CD4-positive, alpha-beta T cell treated with Interleukin-21 for 1 hour (primary cell): ENCODE results near the gene CNST.
"Not testable (repeated sequence)": the region's sequence is repeated elsewhere in the genome, so short reads cannot be mapped to it uniquely, and the experiment has no call there.

Experiments used
- DNase-seq: peaks from one replicate; pipeline ENCODE4 v3.0.0-alpha.2; 2020

Gene CNST

DNA sequence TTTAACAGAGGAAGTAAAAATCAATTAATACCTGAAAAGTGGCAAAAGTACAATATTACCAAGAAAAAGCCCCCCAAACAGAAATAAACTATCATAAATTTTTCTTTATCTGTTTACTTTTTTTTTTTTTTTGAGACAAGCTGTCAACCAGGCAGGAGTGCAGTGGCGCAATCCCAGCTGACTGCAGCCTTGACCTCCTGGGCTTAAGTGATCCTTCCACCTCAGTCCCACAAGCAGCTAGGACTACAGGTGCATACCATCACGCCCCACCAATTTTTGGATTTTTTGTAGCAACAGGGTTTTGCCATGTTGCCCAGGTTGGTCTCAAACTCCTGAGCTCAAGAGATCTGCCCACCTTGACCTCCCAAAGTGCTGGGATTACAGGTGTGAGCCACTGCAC lies 8.2 kb upstream of the CNST start:
- no peak for DNase-seq

DNA sequence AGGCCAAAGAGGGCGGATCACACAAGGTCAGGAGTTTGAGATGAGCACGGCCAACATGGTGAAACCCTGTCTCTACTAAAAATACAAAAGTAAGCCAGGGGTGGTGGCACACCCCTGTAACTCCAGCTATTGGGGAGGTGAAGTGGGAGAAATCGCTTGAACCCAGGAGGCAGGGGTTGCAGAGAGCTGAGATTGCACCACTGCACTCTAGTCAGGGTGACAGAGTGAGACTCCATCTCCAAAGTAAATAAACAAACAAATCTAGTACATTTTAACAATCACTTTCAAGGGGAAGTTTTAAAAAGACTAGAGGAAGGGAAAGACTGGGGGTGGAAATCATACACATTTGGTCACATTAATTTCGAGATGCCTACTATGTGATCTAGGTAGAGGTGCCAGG lies 6.9 kb upstream of the CNST start:
- DNase-seq: no peak

DNA sequence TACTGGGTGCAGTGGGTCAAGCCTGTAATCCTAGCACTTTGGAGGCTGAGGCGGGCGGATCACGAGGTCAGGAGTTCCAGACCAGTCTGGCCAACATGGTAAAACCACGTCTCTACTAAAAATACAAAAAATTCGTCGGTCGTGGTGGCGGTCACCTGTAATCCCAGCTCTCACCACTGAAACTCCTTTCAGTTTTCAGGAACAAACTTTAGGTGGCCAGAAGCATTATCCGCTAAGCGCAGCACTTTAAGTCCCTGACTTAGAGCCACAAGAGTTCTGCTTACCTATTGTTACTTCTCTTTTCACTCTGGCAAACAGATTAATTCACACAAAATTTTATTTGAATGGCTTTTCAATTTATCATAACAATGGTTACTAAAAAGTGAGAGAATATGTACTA lies 5.4 kb upstream of the CNST start:
- DNase-seq: not testable (repeated sequence)

DNA sequence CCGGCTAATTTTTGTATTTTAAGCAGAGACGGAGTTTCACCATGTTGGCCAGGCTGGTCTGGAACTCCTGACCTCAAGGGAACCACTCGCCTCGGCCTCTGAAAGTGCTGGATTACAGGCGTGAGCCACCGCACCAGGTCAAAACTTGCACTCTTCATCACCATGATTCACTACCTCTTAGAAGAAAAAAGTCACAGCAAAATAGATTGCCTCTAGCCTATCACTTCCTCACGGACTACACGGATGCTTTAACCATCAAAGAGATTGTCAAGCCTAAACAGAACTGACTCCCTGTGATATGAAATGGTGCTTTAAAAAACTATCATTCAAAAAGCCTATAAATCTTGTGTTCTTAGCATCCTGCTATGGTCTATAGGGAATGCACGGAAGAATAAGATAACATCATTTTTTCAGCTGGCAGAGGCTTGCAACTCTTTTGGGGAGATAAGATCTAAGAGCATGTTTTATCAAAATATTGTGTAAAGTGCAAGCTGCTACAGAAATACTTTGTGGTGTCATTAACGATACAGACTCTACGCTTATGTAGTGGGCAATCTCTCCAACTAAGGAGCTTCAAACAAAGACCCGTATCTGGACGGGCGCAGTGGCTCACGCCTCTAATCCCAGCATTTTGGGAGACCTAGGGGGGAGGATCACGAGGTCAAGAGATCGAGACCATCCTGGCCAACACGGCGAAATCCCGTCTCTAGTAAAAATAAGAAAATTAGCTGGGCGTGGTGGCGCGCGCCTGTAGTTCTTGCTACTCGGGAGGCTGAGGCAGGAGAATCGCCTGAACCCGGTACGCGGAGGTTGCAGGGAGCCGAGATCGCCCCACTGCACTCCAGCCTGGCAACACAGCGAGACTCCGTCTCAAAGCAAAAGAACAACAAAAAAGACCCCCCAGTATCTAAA lies 1.2 kb upstream of the CNST start:
- no peak for DNase-seq

DNA sequence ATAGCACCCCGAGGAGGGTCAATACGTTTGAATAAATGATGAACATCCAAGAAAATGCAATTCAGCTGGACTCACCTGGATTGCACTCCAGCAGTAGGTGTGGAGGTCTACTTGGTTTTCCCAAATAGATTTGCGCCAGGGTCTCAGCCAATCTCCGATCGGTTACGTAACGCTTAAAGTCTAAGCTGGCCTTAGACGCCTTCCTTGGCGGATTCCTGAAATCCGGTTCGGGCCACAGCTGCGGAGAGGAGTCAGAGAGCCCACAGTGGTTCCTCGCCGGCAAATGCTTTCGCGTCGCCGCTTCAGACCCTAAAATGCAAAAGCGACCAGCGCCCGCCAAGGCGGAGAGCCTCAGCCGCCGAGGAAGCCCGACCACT lies 517 bp upstream of the CNST start:
- DNase-seq: no peak

DNA sequence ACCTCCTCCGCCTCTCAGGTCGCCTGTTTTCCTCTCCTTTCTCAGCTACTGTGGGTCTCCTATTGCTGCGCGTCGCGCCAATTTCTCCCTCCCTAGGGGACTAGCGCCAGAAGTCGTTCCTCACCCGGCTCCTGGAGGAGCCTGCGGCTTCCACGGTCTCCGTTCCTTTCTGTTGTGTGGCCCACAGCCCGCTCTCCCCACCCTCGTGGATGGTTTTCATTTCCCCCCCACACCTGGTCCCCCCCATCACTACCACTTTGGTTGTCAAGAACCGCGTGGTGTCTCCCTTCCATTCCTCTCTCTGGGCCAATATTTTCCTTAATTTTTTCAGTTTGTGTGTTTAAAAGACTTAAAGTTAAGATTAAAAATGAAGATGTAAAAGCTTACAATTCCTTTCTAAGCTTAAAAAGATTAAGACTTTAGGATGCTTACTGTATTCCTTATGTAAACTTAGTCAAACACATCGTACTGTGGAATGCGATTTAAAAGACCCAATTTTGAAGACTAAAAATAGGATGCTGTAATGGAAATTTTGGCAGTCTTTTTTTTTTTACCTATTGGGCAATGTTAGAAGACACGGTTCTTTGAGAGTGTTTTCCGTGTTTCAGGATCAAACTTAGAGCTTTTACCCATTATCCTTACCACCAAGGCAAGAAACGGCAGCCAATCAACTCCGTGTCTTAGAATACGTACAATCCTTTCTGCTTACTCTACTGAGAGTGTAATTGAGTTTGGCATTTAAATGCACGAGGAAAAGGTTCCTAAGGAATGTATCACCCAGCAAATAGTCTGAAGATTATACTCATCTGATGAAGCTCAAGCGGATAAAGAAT lies 773 bp downstream of the CNST start:
- no peak for DNase-seq

DNA sequence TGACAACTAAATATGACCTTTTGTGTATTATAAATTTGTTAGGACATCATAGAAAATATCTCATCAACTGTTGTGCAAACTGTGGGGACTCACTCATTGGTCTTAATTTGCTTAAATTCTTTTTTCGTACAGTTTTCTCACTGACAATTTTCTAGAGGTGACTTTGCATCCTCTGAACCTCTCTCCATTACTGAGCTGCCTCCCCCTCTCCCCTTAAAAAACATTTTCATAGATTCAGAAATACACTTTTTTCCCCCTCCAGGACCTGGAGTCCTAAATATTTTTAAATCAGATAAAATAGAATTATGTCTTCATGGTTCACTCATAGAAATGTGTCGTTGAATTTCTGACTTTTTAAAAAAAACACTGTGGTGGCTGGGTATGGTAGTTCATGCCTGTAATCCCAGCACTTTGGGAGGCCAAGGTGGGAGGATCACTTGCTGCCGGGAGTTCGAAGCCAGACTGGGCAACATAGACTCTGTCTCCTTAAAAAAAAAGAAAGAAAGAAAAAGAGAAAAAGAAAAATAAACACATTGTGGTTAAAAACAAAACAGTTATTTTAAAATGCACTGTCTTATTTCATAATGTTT lies 1.5 kb downstream of the CNST start:
- DNase-seq: no peak

DNA sequence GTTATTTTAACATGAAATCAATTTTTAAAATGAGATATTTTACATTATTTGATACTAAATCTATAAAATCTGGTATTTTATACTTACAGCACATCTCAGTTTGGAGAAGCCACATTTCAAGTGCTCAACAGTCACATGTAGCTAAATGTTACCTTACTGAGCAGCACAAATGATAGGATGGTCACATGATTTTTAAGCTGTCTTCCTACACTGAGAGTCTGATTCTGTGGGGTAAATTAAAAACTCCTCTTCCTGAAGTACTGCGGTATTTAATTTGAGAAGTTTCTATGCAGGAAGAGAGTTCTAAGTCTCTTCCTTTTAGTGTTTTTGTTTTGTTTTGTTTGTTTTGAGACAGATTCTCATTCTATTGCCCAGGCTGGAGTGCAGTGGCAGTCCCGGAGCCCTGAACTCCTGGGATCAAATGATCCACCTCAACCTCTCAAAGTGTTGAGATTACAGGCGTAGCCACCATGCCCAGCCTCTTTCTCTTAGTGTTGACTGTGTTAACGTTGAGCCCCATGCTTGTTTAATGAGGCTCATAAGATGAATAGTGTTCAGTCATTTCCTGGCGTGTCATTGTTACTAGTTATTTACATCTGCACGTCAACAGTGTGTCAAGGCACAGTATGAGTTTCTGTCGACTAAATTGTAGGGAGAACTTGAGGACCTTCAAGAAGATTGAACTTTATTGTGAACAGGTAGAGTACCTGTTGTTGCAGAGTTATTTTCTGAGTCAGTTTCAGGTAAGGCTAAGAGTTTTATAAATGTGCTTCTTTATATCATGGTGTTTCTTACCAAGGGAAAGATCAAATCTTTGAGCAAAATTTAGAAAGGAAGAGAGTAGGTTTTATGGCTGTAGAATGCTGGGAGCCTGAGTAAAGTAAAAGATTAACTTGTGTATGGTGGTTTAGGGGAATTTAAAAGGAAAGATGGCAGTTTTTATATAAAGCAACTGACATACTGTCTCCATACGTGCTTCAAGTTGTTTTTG lies 3.3 kb downstream of the CNST start:
- DNase-seq: peak; percentile 59

DNA sequence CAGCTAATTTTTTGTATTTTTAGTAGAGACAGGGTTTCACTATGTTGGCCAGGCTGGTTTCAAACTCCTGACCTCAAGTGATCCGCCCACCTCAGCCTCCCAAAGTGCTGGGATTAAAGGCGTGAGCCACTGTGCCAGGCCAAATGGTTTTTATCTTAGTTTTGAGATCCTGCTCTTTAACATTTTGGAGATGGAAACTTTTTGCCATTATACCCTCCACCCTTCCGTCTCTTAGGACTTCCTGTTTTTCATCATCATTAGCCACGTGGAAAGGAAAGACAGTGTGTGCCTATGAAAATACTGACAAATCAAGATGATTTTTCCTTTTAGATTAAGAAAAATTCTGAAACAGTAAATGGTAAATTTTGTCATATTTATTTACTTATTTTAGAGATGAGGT lies 5.1 kb downstream of the CNST start:
- peak; percentile 34 for DNase-seq

DNA sequence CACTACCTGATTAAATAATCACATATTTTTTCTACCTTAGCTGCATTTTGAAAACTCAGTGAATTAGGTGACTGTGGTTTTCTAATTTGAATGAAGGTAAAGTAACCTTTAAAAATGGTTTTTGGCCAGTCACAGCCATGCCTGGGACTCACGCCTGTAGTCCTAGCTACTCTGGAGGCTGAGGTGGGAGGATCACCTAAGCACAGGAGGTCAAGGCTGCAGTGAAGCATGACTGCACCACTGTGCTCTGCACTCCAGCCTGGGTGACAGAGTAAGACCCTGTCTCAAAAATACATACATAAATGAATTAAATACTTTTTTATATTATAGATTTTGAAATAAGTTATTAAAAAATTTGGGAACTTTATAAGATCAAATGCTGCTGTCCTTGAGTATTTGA lies 5.7 kb downstream of the CNST start:
- DNase-seq: no peak

DNA sequence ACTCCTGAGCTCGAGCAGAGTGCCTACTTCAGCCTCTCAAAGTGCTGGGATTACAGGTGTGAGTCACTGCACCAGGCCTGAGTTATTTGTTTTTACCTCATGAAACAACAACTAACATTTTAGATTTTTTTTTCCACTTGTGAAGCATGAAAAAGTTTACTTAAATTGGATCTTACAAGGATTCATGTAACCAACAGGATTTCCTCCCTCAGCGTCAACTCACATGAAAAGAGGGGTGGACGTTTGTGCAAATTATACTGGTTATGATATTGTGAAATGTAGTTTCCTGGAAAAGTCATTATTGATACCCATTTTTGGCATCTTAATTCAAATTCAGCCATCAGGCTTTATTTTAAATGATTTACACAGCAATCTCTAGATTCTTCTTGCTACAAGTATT lies 6.5 kb downstream of the CNST start:
- no peak for DNase-seq

DNA sequence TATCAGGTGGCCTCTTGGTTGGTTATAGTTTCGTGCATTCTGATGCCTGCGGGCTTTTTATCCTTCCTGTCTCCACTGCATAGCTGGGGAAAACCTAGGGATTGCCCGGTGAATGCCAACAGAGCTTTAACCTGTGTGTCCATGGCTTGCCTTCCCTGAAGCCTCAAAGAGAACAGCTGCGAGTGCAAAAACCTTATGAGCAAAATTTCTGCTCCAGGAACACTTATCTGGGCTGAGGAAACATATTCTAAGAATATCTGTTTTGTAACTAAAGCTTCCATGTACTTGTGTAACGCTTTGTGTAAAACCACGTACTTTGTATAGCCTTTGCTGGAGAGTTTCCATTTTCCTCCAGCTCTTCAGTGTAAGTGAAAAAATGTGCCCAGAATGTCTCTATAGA lies 7.2 kb downstream of the CNST start:
- DNase-seq: no peak

DNA sequence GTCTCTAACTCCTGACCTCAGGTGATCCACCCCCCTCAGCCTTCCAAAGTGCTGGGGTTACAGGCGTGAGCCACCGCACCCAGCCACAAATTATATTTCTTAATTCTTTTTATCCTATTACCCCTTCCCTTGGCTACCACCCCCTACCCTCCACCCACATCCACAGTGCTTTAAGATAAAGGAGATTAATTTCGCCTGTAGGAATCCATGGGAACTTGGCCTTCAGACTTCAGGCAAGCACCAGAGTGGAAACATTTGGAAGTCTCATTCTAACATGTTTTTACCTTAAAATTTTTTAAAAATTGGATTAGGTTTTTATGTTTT lies 10.4 kb downstream of the CNST start:
- DNase-seq: no peak

DNA sequence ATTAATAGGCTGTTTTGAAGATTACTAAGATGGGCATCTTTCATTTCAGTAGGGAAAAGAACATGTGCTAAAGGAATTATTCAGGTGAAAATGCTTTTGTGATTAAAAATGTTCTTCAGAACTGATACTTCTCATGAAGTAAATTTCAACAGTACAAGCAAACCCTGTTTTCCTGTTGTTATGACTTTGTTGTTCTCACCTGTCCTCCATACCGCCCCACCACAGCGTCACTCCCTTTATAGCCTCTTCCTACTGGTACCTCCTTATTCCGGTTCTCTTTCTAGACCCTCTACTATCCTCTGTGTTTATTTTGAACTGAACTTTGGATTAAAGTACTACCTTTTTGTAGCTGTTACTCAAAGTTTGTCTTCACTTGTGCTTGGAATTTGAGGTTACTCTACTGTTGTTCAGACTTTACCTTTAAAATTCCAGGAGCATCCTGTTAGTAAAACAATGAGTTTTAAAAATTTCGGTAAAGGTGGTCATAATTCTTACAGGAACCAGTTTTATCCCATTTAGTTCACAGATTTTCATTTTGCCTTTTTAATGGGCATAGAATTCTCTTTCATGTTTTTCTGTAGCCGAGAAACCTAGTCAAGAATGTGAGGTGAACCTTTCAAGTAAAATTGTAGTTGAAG lies 10.9 kb downstream of the CNST start:
- peak; percentile 31 for DNase-seq

DNA sequence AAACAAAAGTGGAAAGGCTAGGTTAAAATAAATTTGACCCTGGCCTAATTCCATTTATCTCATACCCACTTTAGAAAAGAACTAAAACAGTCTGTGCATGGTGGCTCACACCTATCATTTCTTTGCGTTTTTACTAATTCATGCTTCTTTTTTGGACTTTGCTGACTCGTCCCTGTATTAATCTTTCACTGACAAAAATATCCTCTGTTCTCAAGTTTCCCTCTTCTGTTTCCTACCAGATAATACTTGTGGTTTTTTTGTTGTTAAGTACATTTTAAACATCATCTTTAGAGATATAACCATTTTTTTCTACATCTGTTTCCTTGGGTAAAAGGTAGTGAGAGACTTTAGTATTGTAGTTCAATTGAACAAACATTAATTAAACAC lies 11.5 kb downstream of the CNST start:
- DNase-seq: no peak

DNA sequence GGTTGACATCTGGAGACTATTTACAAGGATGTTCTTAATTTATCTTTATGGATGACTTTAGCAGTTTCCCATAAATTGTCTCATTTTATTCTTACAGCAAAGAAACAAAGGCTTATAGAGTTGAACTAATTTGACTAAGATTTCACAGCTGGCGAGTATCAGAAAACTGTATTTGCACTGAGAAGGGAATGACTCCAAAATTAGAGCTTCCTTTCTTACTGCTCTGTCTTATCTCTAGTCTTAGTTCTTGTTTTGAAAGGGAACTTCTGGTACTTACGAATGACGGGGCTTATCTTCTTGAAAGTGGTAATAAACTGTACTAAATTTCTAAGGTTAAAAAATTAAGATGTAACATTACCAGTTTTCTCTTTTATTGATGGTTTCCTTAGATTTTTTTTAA lies 13.6 kb downstream of the CNST start:
- DNase-seq: no peak

DNA sequence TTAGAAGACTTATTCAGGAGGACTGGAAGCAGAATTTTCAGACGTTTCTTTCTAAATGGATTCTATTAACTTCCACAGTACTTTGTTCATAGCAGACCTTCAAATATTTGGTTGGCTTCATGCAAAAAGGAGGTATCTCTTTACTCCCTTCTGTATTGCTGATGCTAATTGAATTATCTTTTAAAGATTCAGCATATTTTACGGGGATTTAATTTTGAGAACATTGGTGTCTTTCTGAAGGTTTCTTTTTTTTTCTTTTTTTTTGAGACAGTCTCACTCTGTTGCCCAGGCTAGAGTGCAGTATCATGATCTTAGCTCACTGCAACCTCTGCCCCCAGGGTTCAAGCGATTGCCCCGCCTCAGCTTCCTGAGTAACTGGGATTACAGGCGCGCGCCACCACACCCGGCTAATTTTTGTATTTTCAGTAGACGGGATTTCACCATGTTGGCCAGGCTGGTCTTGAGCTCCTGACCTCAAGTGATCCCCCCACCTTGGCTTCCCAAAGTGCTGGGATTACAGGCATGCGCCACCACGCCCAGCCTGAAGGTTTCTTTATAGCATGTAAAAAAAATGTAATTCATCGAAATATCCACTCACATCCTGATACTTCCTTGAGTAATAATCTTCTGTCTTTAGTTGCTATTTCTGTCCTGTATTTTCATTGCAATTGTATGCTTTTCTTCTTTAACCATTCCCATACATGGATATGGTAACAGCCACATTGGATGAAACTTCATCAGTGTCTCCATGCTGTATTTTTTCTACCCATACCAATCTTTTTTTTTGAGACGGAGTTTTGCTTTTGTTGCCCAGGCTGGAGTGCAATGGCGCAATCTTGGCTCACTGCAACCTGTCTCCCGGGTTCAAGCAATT lies 14.5 kb downstream of the CNST start:
- no peak for DNase-seq

DNA sequence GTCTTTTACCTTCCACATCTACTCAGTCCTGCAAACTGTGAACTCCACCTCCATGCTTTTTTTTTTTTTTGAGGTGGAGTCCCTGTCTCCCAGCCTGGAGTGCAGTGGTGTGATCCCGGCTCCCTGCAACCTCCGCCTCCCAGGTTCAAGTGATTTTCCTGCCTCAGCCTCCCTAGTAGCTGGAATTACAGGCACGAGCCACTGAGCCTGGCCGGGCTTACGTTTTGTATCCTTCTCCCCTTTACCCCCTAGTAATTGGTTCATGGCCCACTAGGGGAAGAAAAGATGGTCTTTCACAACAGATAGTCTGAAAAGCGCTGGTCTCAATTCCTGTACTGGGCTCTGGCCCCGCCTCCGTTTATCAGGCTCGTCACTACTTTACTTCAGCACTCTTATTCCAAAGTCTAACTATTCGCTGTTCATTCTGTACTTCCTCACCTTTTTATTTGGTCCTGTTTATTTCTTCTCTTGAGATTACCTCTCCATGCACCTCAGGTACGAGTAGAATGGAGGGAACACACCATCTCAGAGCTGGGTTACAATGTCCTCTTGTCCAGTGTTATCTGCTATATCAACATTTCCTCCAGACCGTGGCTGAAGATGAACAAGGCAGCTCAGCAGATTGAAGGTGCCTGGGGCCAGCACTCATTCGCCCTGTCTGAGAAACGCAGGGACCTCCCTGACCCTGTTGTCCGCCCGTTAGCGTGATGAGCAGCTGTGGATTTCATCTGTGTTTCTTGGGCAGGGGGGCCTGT lies 16.2 kb downstream of the CNST start:
- DNase-seq: no peak

DNA sequence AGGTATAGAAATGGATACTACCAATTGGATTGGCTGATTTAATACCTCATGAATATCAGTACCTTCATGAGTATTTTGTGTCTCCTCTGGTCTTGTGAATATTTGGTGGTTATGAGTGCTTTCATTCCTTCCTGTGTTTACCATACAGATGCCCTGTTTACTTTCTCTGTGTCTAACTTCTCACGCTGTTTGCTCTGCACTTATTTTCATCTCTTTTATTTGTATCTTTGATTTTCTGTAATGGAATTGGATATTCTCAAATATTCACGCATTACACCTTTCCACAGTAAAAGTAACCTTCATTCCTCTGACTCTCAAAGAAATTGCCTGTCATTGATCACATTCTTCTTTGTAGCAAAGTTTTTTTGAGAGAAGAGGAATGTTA lies 16.8 kb downstream of the CNST start:
- no peak for DNase-seq

DNA sequence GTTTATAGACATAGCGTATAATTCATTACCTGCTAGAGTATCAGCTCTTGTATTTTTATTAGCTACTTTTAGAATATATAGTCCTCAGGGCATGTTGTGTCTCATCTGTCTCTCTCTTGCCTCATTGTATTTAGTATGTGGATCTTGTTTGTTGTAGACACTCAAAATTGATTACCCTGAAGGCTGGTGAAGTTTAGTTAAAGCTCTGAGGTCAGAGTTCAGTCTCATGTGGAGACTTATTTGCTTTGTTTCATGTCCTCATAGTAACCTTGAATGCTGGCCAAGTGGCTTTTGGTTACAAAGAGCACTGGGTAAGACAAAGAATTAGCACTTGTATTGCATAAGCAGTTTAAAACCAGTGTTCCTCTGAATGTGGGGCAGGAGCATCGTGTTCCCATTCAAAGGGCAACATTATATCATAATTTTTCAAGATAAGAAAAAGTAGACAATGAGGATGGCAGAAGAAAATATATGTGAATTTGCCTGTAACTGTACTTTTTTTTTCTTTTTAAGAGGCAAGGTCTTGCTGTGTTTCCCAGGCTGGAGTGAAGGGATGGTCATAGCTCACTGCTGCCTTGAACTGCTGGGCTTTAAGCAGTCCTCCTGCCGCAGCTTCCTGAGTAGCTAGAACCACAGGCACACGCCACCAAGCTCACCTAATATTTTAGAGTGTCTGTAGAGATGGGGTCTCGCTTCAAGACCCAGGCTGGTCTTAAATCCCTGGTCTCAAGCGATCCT lies 17.4 kb downstream of the CNST start:
- no peak for DNase-seq
